ENCODE measurements around the gene RPL18.
A peak's percentile ranks its signal among the peaks of the same experiment; 100 is the strongest.

Gene RPL18

GRCh38 chr19:48600679-48601417 lies 18.1 kb downstream of the RPL18 start:
- Histone ChIP-seq H3K9ac (ENCODE audit: low read length) (no peak overlapping the region), H3K36me3 (ENCODE audit: control insufficient read depth, insufficient read depth, low read length) (no peaks in the 10 kb centered on the region), H3K9me3 (ENCODE audit: control insufficient read depth, low read length) (no peaks in the 10 kb centered on the region), H3K4me1 (ENCODE audit: control insufficient read depth, insufficient read depth, low read length) (peaks cover 19% of the 10 kb centered on the region), H3K27me3 (ENCODE audit: control insufficient read depth, insufficient read depth, low read length) (no peaks in the 10 kb centered on the region), H3K4me3 (ENCODE audit: low read length) (no peak overlapping the region)

GRCh38 chr19:48598996-48599700 lies 19.8 kb downstream of the RPL18 start:
- no peak overlapping the region for H3K9ac ChIP-seq (ENCODE audit: low read length)
- H3K9me3 ChIP-seq (ENCODE audit: control insufficient read depth, low read length): no peaks in the 10 kb centered on the region
- H3K4me1 ChIP-seq (ENCODE audit: control insufficient read depth, insufficient read depth, low read length): peaks cover 19% of the 10 kb centered on the region
- H3K36me3 ChIP-seq (ENCODE audit: control insufficient read depth, insufficient read depth, low read length): no peaks in the 10 kb centered on the region
- no peaks in the 10 kb centered on the region for H3K27me3 ChIP-seq (ENCODE audit: control insufficient read depth, insufficient read depth, low read length)
- no peak overlapping the region for H3K4me3 ChIP-seq (ENCODE audit: low read length)

- H3K9ac ChIP-seq (ENCODE audit: low read length): no peak overlapping the region
- H3K4me1 ChIP-seq (ENCODE audit: control insufficient read depth, insufficient read depth, low read length): peaks cover 3% of the 10 kb centered on the region
- H3K9me3 ChIP-seq (ENCODE audit: control insufficient read depth, low read length): no peaks in the 10 kb centered on the region
- no peak overlapping the region for H3K4me3 ChIP-seq (ENCODE audit: low read length)
- H3K36me3 ChIP-seq (ENCODE audit: control insufficient read depth, insufficient read depth, low read length): no peaks in the 10 kb centered on the region
- no peaks in the 10 kb centered on the region for H3K27me3 ChIP-seq (ENCODE audit: control insufficient read depth, insufficient read depth, low read length)
Measured at GRCh38 chr19:48596679-48597465, 22.1 kb downstream of the RPL18 start.

GRCh38 chr19:48596237-48596636 lies 22.7 kb downstream of the RPL18 start:
- Histone ChIP-seq H3K27me3 (ENCODE audit: control insufficient read depth, insufficient read depth, low read length) (no peaks in the 10 kb centered on the region), H3K36me3 (ENCODE audit: control insufficient read depth, insufficient read depth, low read length) (no peaks in the 10 kb centered on the region), H3K4me3 (ENCODE audit: low read length) (no peak overlapping the region), H3K9me3 (ENCODE audit: control insufficient read depth, low read length) (no peaks in the 10 kb centered on the region), H3K4me1 (ENCODE audit: control insufficient read depth, insufficient read depth, low read length) (no peaks in the 10 kb centered on the region), H3K9ac (ENCODE audit: low read length) (no peak overlapping the region)

- Histone ChIP-seq H3K27me3 (ENCODE audit: control insufficient read depth, insufficient read depth, low read length) (no peaks in the 10 kb centered on the region), H3K4me1 (ENCODE audit: control insufficient read depth, insufficient read depth, low read length) (no peaks in the 10 kb centered on the region), H3K9ac (ENCODE audit: low read length) (no peak overlapping the region), H3K36me3 (ENCODE audit: control insufficient read depth, insufficient read depth, low read length) (no peaks in the 10 kb centered on the region), H3K9me3 (ENCODE audit: control insufficient read depth, low read length) (no peaks in the 10 kb centered on the region), H3K4me3 (ENCODE audit: low read length) (no peak overlapping the region)
Measured at GRCh38 chr19:48595833-48596232, 23.1 kb downstream of the RPL18 start.

- Histone ChIP-seq H3K9ac (ENCODE audit: low read length) (no peak overlapping the region), H3K27me3 (ENCODE audit: control insufficient read depth, insufficient read depth, low read length) (no peaks in the 10 kb centered on the region), H3K4me3 (ENCODE audit: low read length) (no peak overlapping the region), H3K36me3 (ENCODE audit: control insufficient read depth, insufficient read depth, low read length) (no peaks in the 10 kb centered on the region), H3K9me3 (ENCODE audit: control insufficient read depth, low read length) (no peaks in the 10 kb centered on the region), H3K4me1 (ENCODE audit: control insufficient read depth, insufficient read depth, low read length) (no peaks in the 10 kb centered on the region)
Measured at GRCh38 chr19:48595171-48595570, 23.8 kb downstream of the RPL18 start.

GRCh38 chr19:48591021-48591420 lies 28.0 kb downstream of the RPL18 start:
- no peak overlapping the region for H3K9ac ChIP-seq (ENCODE audit: low read length)
- no peaks in the 10 kb centered on the region for H3K9me3 ChIP-seq (ENCODE audit: control insufficient read depth, low read length)
- no peak overlapping the region for H3K4me3 ChIP-seq (ENCODE audit: low read length)
- H3K36me3 ChIP-seq (ENCODE audit: control insufficient read depth, insufficient read depth, low read length): no peaks in the 10 kb centered on the region
- peaks cover 6% of the 10 kb centered on the region for H3K4me1 ChIP-seq (ENCODE audit: control insufficient read depth, insufficient read depth, low read length)
- H3K27me3 ChIP-seq (ENCODE audit: control insufficient read depth, insufficient read depth, low read length): no peaks in the 10 kb centered on the region

GRCh38 chr19:48588670-48589401 lies 30.1 kb downstream of the RPL18 start:
- no peaks in the 10 kb centered on the region for H3K36me3 ChIP-seq (ENCODE audit: control insufficient read depth, insufficient read depth, low read length)
- H3K9ac ChIP-seq (ENCODE audit: low read length): peak overlapping the region; percentile 61
- no peaks in the 10 kb centered on the region for H3K9me3 ChIP-seq (ENCODE audit: control insufficient read depth, low read length)
- H3K27me3 ChIP-seq (ENCODE audit: control insufficient read depth, insufficient read depth, low read length): no peaks in the 10 kb centered on the region
- H3K4me1 ChIP-seq (ENCODE audit: control insufficient read depth, insufficient read depth, low read length): peaks cover 13% of the 10 kb centered on the region
- H3K4me3 ChIP-seq (ENCODE audit: low read length): peak overlapping the region; percentile 31

GRCh38 chr19:48587387-48587786 lies 31.6 kb downstream of the RPL18 start:
- Histone ChIP-seq H3K9ac (ENCODE audit: low read length) (no peak overlapping the region), H3K4me3 (ENCODE audit: low read length) (no peak overlapping the region), H3K36me3 (ENCODE audit: control insufficient read depth, insufficient read depth, low read length) (no peaks in the 10 kb centered on the region), H3K27me3 (ENCODE audit: control insufficient read depth, insufficient read depth, low read length) (no peaks in the 10 kb centered on the region), H3K4me1 (ENCODE audit: control insufficient read depth, insufficient read depth, low read length) (peaks cover 20% of the 10 kb centered on the region), H3K9me3 (ENCODE audit: control insufficient read depth, low read length) (no peaks in the 10 kb centered on the region)

GRCh38 chr19:48582168-48582567 lies 36.8 kb downstream of the RPL18 start:
- no peaks in the 10 kb centered on the region for H3K27me3 ChIP-seq (ENCODE audit: control insufficient read depth, insufficient read depth, low read length)
- H3K9ac ChIP-seq (ENCODE audit: low read length): no peak overlapping the region
- H3K4me1 ChIP-seq (ENCODE audit: control insufficient read depth, insufficient read depth, low read length): peaks cover 15% of the 10 kb centered on the region
- no peaks in the 10 kb centered on the region for H3K9me3 ChIP-seq (ENCODE audit: control insufficient read depth, low read length)
- H3K36me3 ChIP-seq (ENCODE audit: control insufficient read depth, insufficient read depth, low read length): no peaks in the 10 kb centered on the region
- no peak overlapping the region for H3K4me3 ChIP-seq (ENCODE audit: low read length)

GRCh38 chr19:48578891-48579290 lies 40.1 kb downstream of the RPL18 start:
- H3K9me3 ChIP-seq (ENCODE audit: control insufficient read depth, low read length): no peaks in the 10 kb centered on the region
- H3K4me3 ChIP-seq (ENCODE audit: low read length): no peak overlapping the region
- no peaks in the 10 kb centered on the region for H3K36me3 ChIP-seq (ENCODE audit: control insufficient read depth, insufficient read depth, low read length)

More at GRCh38 chr19:48578891-48579290, 40.1 kb downstream of the RPL18 start:
- no peaks in the 10 kb centered on the region for H3K27me3 ChIP-seq (ENCODE audit: control insufficient read depth, insufficient read depth, low read length)
- H3K9ac ChIP-seq (ENCODE audit: low read length): no peak overlapping the region
- peaks cover 16% of the 10 kb centered on the region for H3K4me1 ChIP-seq (ENCODE audit: control insufficient read depth, insufficient read depth, low read length)

Data from mucosa of stomach (tissue), 1 donor.